M059J (cell line): ENCODE measurements around the gene ERRFI1. TPM values are rescaled to one million over a fixed set of nuclear protein-coding genes. Genes with fewer than 3 reads are reported as not detected.

Experiments used
- DNase-seq: peaks from one replicate; pipeline ENCODE4 v3.0.0-alpha.2; 2012; ENCODE audit warnings: low read depth
- total RNA-seq: library from RNA; depleted of rRNA; stranded (reverse); fragments of >200 nt; shearing (Covaris generic); gene quantifications from 2 replicates; pipeline ENCODE4 v1.2.3, GENCODE V29; 2014

The ERRFI1 gene
- total RNA-seq, 1 experiment from 2014 or later: 146 TPM

DNA sequence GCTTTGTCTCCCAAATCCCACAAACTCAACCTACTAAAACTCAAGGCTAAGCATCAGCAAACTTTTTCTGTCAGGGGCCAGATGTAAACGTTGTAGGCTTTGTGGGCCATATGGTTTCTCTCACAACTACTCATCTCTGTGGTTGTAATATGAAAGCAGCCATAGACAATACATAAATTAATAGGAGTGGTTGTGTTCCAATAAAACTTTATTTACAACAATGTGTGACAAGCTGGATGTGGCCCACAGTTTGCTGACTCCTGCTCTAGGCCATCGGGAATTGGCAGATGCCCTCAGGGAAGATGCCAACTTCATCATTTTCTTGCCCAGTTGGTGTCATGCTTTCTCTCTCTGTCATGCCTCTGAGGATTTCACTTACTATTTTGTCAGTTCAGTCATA lies 17.5 kb upstream of the ERRFI1 start:
- DNase-seq: peak; percentile 55

DNA sequence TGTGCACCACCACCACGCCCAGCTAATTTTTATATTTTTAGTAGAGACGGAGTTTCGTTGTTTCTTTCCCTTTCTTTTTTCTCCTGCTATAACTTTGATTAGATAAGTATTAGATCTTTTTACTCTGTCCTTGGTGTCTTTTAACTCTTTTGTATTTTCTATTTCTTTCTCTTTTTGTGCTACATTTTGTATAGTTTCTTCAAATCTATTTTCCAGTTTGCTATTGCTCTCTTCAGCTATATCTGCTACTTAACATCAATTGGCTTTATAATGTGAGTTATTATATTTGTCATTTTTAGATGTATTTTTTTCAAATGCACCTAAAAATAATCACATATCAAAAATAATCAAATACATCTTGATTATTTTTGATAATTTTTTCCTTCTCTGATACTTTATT lies 16.0 kb upstream of the ERRFI1 start:
- no peak for DNase-seq

DNA sequence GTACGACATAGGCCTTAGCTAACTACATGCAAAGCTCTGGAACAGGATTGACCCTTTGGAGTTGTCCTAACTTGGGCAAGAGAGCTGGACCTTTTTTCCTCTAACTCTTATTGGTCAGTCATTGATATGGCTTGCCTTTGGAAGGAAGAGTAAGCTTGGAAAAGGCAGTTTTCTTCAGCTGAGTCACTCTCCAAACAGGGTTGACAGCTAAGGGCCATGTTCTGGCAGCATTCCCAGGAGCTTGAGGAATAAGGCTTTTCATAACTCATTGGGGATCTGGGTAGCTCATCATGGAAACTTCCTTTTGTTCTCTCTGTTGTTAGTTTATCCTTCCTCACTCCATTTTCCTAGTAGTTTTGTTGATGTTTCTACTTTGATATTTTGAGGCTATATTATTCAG lies 14.5 kb upstream of the ERRFI1 start:
- DNase-seq: peak; percentile 100

DNA sequence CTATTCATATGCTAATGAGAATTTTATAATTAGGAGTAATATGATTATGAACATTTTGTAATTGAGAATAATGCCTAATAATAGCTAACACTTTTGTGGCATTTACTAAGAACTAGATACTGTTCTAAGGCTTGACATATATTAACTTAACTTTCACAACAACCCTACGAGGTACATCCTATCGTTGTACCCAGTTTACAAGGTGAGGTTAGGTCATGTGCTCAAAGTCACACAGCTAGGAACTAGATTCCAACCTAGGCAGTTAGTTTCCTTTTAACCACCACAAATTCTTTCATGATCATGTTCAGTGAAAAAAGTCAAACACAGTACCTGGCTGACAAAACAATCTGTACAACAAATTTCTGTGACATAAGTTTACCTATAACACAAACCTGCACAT lies 13.0 kb upstream of the ERRFI1 start:
- no peak for DNase-seq

DNA sequence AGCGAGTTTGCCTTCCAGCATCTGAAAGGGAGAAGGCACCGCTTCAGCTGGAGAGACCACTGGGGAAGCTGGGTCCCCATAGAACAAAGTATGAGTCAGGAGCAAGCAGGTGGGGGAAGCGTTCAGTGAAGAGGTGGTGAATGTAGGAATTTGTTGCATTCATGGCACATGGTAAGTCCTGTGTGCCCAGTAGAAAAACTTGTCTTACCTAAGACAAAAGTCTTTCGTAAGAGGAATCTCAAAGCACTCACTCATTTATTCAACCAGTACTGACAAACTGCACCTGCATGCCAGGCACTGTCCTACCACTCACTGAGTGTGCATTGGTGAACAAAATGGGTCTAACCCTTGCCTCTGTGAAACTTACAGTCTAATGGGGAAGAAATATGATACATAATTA lies 9.2 kb upstream of the ERRFI1 start:
- DNase-seq: no peak

DNA sequence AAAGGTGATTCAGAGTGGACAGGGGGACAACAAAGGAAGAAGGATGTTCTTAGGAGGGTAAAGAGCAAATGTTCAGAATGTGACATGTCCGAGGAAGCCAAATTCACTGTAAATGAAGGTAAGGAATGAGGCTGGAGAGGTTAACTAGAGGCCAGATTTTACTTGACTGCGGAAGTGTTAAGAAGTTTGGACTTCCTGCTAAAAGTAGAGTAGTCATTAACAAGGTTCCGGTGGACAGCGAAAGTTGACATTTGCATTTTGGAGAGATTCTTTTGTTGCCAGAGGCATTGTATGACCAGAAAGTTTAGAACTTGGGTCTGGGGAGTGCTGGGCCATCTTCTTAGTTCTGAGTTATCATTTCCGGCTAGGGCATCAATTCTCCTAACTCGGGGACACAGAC lies 7.2 kb upstream of the ERRFI1 start:
- no peak for DNase-seq

DNA sequence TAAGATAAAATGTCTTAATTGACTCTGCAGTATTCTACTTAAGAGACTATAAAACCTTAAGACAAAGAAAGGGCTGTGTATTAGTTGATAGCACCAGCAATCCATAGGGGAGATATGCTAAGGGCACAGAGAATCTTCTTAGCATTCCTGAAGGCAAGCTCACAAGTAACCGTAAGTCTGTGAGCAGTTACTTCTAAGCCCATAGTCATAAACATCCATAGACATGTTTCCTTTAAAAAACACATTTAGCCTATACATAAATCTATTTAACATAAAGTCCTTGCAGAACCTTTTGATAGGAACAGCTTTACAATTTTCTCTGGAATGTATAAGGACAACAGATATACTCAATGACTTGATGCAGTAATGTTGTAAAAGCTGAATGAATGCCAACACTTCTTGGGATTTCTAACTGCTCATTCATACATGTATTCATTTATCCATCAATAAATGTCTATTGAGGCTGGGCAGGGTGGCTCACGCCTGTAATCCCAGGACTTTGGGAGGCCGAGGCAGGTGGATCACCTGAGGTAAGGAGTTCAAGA lies 6.3 kb upstream of the ERRFI1 start:
- no peak for DNase-seq

DNA sequence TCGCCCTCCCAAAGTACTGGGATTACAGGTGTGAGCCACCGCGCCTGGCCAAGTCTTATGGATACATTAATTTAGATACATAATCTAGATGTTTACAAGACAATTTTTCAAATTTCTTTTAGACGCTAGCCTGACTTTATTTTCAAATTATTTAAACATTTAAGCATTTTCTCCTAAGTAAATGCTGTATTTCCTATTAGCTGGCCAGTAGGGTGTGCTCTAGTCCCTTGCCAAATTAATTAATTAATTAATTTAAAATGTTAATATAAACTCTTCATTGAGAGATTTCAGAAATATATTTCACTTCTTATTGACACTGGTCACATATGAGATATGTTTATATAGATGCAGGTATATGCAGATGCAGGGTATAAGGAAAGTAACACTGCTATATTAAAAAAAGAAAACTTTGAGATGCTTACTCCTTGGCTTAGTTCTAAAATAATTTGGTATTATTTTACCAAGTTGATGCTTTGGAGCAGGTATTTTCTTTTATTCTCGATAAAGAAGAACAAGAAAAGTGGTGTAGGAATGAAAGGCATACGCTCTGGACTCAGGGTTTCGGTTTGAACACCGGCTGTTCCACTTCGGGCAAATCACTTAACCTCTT lies 5.2 kb upstream of the ERRFI1 start:
- peak; percentile 64 for DNase-seq

DNA sequence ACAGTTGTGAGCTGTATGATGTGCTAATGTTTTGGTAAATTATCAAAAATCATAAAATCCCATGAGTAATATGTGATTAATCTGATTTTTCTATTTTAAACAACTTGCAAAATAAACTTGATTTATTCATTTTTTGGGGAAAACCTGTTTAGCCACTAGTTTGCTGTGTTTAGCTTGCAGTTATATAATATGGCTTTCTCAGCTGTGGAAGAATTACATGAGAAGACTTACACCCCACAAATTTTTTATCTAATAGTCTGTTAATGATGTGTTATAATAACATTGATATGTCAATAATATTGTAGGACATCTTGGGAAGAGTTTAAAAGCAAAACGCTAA lies 2.4 kb upstream of the ERRFI1 start:
- DNase-seq: no peak

DNA sequence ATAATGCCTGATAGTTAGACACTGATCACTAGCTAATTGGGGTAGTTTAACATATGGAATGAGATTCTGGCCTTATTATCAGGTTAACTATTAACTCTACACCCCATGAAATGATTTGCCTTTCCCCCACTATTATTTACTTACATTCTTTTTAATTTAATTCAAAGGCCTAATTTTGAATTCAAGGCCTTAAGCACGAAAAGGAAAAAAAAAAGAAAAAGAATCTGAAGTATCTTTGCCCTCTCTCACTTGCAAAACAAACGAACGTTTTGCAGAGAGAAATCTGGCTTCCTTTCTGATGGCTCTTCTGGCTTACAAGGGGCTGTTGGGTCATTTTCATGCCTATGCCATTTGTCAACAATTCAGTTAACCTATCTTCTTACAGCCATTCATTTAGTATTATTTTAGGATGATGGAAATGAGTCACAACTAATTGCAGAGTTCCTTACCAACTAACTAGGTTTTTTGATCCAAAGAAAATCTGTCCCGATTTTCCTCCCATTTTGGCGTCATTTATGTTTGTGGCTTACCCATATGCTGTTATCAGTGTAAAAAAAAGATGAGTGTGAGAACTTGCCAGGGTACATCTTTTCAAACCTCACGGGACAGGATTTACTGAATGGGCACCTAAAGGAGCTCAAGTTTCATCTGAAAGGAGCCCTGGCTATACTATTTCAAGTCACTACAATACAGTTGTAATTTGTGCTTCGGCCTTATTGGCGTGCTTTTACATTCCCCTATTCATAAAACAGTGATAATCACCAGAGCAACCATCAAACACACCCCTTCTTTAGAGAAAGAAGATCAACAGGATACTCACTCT lies 1.9 kb upstream of the ERRFI1 start:
- DNase-seq: peak; percentile 93

DNA sequence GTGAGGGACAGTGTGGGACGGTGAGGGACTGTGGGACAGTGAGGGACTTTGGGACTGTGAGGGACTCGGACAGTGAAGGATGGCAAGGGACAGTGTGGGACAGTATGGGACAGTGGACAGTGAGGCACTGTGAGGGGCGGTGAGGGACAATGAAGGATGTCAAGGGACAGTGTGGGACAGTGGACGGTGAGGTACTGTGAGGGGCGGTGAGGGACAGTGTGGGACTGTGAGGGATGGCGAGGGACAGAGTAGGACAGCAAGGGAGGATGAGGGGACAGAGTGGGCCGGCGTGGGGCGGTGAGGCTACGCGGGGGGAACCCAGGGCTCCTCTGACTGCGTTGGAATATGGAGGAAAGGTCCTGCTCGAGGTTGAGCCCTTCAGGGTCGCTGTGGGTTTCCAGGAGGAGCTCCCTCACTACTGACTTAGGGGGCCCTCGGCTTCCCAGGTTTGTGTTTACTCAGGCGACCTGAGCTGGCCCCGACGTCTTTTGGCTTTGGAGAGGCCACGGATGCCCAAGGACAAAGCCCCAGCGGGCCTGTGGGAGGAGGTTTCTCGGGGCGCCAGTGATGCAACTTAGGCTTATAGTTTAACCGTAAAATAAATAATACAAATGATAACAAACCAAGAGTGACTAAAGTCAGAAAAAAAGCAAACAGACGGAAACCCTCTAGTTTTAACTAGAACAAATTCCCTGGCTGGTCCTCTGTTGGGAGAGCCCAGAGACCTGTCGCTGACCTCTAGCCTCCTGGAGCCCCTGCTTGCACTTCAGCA lies 1.1 kb upstream of the ERRFI1 start:
- DNase-seq: peak; percentile 90

DNA sequence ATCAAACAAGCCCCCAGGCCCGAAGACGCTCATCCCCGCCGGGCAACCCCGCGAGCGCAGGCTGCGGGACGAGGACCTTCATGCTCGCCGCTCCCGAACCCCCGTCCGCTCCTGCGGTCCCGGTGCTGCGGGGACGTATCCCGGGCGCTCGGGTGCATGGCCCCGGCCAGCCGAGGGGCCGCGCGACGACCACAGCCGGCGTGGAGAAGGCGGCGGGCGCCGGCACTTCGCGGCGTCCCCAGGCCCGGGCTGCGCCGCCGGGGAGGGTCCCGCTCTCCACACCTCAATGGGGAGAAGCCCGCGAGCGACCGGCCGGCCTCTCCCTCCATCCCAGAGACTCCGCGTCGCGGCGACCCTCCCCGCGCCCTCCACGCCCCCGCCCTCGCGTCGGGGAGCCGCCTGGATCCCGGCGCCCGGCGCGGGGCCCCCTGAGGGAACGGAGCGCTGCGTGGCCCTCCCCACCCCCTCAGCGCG lies 401 bp downstream of the ERRFI1 start:
- no peak for DNase-seq

DNA sequence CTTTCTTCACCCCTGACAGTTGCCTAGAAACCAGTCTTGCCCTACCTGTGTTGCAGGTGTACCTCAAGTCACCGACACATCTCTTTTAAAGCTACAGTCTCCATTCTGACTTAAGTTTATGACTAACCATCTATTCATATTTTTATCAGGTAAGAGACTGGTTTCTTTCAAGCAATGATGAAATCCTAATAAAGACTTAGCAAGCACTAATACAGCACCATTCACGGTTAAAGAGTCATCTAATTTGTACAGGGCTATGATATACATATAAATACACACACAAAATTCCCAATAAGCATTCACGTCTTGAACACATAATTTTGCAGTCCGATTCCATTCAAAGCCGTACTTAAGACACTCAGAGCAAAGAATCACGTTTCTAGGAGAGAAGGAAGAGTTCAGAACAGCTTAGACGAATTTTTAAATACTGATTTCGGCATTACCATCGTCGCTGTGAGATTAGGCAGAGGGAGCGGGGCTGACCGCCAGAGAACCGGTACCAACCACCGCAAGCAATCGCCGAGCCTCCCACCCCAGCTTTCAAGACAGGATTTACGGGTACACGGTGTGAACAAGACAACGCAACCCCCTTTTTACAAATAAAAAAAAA lies 943 bp downstream of the ERRFI1 start:
- no peak for DNase-seq

DNA sequence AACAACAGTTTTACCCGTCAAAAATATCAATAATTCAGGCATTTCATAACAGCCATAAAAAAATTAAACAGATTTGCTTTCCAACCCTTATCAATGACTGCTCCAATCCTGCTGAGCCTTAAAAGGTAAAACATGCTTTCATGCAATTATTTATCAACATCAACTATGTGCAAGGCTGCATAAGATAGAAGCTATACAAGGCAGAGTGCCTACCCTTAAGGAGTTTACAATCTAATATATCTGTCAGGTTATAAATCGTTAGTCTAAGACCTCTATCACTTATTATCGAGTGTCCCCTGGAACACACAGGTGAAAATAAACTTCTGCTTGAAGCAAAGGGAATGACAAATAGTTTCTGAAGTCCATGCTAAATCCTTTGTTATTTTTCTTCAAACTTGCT lies 1.8 kb downstream of the ERRFI1 start:
- DNase-seq: no peak

DNA sequence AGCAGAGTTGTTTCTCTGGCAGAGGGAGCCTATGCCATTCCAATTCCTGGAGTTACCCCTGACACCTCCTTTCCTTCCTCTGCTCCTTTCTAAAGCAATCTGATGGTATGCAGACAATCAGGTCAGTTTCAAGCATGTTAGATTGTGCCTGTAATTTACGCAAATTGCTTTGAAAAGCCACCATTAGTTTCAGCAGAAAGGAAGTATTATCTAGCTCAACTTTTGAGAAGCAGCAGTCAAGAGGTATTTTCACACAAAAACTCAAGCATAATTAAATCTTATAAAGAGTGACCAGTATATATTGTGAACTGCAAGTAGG lies 2.2 kb downstream of the ERRFI1 start:
- DNase-seq: no peak

DNA sequence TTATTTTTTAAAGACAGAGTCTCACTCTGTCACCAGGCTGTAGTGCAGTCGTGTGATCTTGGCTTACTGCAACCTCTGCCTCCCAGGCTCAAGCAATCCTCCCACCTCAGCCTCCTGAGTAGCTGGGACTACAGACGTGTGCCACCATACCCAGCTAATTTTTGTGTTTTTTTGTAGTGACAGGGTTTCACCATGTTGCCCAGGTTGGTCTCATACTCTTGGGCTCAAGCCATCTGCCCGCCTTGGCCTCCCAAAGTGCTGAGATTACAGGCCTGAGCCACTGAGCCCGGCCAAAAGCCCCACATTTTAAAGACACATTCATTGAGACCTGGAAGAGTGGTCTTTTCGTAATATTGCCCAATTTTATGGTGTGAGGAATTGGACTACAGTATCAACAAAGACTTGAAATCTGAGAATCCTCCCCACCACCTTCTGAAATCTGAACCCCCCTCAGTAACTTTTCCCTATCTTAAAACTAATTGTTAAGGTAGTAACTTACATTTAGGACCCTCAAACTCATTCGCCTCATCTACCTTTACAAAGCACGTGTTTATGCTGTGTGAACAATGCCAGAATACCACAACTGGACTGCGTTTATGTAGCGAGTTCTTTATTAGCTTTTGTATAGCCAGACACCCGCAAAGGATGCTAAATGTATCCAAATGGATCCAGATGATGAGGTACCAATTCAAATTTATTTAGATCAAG lies 2.7 kb downstream of the ERRFI1 start:
- DNase-seq: no peak

DNA sequence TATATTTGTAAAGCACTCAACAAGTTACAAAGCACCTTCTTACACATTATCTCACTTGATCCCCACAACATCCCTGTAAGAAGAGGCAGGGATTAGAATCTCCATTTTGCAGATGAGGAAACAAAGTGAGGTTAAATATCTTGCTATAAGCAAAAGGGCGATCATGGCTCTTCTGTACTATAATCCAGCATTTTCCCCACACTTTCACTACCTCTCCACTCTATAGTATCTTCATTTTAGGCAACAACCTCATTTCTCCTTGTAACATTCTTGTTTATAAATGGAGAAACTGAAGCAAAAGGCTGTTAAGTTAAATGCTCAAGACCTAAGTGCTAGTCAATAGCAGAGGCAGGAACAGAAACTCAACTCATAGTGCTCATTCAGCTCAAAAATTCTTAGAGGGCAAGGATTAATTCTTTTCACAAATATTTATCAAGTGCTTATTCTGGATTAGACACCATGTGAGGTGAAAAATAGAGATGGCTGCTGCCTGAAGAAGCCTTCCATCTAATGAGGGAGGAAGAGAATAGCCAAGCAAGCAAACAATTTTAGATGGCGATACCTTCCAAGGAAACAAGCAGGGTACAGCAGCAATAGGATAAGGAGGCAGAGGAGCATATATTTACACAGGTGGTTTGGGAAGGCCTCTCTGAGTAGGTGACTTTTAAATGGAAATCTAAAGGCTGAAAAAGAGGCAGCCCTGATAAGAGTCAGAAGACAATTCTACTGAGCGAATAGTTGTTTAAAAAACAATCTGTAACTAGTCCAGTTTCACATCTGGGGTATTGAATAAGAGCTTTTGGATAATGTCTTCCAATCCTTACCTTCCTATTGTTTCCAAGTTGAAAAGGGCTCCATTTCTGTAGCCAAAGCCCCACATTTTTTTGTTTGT lies 3.5 kb downstream of the ERRFI1 start:
- DNase-seq: no peak

DNA sequence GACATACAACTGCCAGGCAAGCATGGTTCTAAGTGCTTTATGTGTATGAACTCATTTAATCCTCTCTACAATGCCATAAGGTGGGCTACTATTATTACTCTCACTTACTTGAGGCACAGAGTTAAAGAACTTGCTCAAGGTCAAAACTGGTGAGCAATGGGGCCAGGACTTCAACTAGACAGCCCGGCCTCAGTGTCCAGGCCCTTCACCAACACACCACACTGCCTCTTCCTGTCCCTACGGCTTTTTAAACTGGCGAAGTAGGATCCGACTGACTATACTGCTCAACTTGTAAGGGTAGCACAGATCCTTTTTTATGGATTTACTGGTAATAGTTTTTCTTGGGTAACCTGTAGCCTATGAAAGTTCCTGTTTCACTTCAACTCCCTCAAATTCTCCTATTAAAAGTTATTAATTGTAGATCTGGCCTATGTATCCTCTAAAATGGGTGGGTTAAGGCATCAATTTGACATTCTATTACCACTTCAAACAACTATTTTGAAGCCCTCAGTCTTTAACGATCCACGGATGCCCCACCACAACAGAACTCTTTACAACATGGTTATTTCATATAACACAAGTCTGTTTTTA lies 4.3 kb downstream of the ERRFI1 start:
- peak; percentile 49 for DNase-seq

DNA sequence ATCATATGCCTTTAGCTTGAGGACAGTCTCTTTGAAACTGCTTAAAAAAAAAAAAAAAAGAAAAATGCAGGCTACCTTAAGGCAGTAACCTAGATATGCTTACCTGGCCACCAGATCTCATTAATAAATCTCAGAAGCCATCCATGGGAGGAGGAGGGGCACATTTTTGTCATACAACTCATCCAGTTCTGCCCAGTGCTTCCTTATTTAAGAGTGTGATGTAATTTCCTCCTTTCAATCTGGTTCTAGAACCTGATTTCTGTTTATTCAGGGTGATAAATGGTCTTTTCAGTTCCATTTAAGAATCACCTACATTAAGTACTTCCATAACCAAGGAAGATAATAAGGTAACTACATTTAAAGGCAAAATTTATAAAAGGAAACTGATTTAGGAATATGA lies 6.1 kb downstream of the ERRFI1 start:
- peak; percentile 87 for DNase-seq

DNA sequence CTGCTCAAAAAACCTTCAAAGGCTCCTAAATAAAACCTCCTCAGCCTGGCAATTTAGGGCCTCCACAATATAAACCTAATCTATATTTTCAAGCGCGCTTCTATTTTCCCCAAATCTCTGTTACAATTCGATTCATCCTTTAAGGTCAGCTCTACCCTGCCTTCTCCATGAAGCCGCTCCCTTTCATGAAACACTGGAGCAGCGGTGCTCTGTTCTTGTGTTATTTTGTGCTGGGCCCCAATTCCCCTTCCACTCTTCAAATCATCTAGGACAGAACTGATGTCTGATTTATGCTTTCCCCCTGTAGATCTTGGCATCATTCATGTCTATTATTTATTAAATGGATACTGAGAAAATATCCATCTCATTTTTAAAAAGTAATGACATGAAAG lies 6.9 kb downstream of the ERRFI1 start:
- DNase-seq: no peak
